ENCODE data around the gene TP53AIP1.

GRCh38 chr11:128985880-128986279 lies 43.2 kb upstream of the TP53AIP1 start:
- TF ChIP-seq CTCF (IDR thresholded peaks at IDR 0.05; ENCODE audit: low read depth, low read length), result no peak
- TF ChIP-seq MAX (IDR thresholded peaks at IDR 0.05; ENCODE audit: low read depth, low read length), result no peak
- no peak for TF ChIP-seq POLR2A (IDR thresholded peaks at IDR 0.05; ENCODE audit: extremely low read depth, insufficient read length)
- no peak for TF ChIP-seq MYC (IDR thresholded peaks at IDR 0.05; ENCODE audit: low read depth, low read length)
